Measurements from ENCODE around the gene ARHGAP30.

ARHGAP30 gene

DNA sequence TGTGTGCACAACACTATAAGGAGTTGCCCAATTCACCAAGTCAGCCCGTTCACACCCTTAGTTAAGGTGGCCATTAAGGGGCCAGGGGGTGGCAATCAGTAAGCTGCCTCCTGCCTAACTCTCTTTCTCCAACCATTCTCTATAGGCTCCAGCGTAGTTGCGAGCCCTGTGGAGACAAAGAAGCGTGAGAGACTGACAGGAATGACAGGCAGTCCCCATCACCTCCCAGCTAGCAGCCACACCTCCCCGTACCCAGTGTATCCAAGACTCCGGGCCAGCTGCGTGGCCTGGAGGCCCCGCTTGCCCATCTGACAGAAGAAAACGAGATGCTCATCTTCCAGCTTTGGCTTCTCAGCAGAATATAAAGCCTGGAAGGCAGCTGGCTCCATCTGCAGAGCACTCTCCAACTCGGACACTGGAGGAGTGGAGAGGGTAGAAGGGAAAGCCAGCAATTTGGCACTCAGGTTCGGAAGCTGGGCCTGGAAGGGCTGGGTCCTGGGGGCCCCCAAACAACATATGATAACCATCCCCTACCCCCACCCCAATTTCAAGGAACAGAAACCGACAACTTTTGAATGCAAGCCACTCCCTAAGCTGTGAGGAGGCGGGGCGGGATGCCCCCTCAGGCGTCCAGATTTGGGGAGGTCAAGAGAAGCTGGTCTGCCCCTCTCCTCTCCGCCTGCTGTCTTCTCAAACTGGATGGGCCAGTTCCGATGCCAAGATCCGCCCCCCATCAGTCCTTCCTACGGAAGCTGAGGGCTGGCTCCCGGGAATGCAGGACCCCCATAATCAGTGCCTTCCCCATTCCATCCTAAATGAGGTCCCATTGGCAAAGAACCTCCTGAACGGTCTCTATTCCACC lies 31.8 kb downstream of the ARHGAP30 start:
- peak overlapping the region; percentile 69 for H3K4me3 ChIP-seq (ENCODE audit: low read length, poor library complexity, severe bottlenecking)
- H3K36me3 ChIP-seq (ENCODE audit: insufficient read depth, low read length): peaks cover 31% of the 10 kb centered on the region; the same call in 1 of the 2 replicates
- H3K9me3 ChIP-seq (ENCODE audit: insufficient read depth, low read depth, low read length): no peaks in the 10 kb centered on the region
- H3K9ac ChIP-seq (ENCODE audit: low read depth, low read length, poor library complexity, severe bottlenecking): peak overlapping the region; percentile 58
- H3F3A ChIP-seq (ENCODE audit: low read depth): no peaks in the 10 kb centered on the region
- H3K79me2 ChIP-seq (ENCODE audit: insufficient read depth, low read length): peaks cover 18% of the 10 kb centered on the region; the same call in 1 of the 2 replicates
- H4K20me1 ChIP-seq (ENCODE audit: insufficient read depth, low read length, poor library complexity, severe bottlenecking): no peaks in the 10 kb centered on the region
- peaks cover 9% of the 10 kb centered on the region for H3K4me1 ChIP-seq (ENCODE audit: insufficient read depth, low read length, poor library complexity, severe bottlenecking)
- H3K9me2 ChIP-seq (replicated peaks; ENCODE audit: low read depth, low read length): no peaks in the 10 kb centered on the region
- no peak for TF ChIP-seq EZH2phosphoT487 (IDR thresholded peaks at IDR 0.05; ENCODE audit: borderline replicate concordance)
- TF ChIP-seq, protein P1, sequence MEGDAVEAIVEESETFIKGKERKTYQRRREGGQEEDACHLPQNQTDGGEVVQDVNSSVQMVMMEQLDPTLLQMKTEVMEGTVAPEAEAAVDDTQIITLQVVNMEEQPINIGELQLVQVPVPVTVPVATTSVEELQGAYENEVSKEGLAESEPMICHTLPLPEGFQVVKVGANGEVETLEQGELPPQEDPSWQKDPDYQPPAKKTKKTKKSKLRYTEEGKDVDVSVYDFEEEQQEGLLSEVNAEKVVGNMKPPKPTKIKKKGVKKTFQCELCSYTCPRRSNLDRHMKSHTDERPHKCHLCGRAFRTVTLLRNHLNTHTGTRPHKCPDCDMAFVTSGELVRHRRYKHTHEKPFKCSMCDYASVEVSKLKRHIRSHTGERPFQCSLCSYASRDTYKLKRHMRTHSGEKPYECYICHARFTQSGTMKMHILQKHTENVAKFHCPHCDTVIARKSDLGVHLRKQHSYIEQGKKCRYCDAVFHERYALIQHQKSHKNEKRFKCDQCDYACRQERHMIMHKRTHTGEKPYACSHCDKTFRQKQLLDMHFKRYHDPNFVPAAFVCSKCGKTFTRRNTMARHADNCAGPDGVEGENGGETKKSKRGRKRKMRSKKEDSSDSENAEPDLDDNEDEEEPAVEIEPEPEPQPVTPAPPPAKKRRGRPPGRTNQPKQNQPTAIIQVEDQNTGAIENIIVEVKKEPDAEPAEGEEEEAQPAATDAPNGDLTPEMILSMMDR (conservative IDR thresholded peaks at IDR 0.05; ENCODE audit: low read length): no peak
- peak overlapping the region; percentile 69 for H3K4me2 ChIP-seq (ENCODE audit: low read depth, low read length, poor library complexity, severe bottlenecking)
- H3K27me3 ChIP-seq (ENCODE audit: insufficient read depth, low read length, poor library complexity, severe bottlenecking): no peaks in the 10 kb centered on the region
- no peak overlapping the region for H2AFZ ChIP-seq (ENCODE audit: low read length)

DNA sequence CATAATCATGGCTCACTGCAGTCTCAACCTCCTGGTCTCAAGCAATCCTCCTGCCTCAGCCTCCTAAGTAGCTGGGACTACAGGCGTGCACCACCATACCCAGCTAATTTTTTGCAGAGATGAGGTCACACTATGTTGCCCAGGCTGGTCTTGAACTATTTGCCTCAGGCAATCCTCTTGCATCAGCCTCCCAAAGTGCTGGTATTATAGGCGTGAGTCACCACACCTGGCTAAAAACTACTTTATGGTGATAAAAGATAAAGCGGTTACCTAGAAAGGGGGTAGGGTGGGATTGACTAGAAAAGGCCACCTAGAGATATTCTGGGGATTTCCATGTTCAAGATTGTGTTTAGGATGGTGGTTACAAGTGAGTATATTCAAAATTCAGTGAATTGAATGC lies 35.9 kb downstream of the ARHGAP30 start:
- Histone ChIP-seq H3K27me3 (ENCODE audit: insufficient read depth, low read length, poor library complexity, severe bottlenecking) (no peaks in the 10 kb centered on the region), H3K4me3 (ENCODE audit: low read length, poor library complexity, severe bottlenecking) (no peak overlapping the region), H3K9me2 (replicated peaks; ENCODE audit: low read depth, low read length) (no peaks in the 10 kb centered on the region), H3K9ac (ENCODE audit: low read depth, low read length, poor library complexity, severe bottlenecking) (no peak overlapping the region), H3K79me2 (ENCODE audit: insufficient read depth, low read length) (0 out of 2 replicates have a peak, but pooled peaks cover 4% of the 10 kb centered on the region), H3K9me3 (ENCODE audit: insufficient read depth, low read depth, low read length) (no peaks in the 10 kb centered on the region), H3F3A (ENCODE audit: low read depth) (no peaks in the 10 kb centered on the region), H4K20me1 (ENCODE audit: insufficient read depth, low read length, poor library complexity, severe bottlenecking) (no peaks in the 10 kb centered on the region), H3K36me3 (ENCODE audit: insufficient read depth, low read length) (no peaks in the 10 kb centered on the region), H3K4me2 (ENCODE audit: low read depth, low read length, poor library complexity, severe bottlenecking) (no peak overlapping the region), H3K4me1 (ENCODE audit: insufficient read depth, low read length, poor library complexity, severe bottlenecking) (no peaks in the 10 kb centered on the region), H2AFZ (ENCODE audit: low read length) (no peak overlapping the region)
- no peak for TF ChIP-seq EZH2phosphoT487 (IDR thresholded peaks at IDR 0.05; ENCODE audit: borderline replicate concordance)
- TF ChIP-seq, protein P1 (conservative IDR thresholded peaks at IDR 0.05; ENCODE audit: low read length): no peak

DNA sequence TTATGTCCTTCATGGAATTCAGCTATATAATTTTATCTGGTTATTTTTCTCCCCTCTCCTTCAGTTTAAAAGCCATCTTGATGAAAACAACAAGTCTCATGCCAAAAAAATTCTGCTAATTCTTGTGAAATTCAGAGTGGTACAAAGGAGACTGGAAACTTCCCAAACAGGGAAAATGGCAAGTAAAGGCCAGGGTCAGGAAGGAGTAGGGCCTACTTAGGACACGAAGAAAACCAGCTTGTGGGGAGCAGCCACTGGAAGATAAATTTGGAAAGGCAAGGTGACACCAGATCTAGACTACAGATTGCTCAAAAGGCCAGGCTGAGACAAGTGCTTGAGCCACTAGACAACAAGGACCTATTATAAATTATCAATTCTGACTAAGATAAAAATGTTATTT lies 37.3 kb downstream of the ARHGAP30 start:
- no peaks in the 10 kb centered on the region for H3K36me3 ChIP-seq (ENCODE audit: insufficient read depth, low read length)

More for the DNA sequence above, 37.3 kb downstream of the ARHGAP30 start:
- TF ChIP-seq, protein P1 (conservative IDR thresholded peaks at IDR 0.05; ENCODE audit: low read length): no peak
- no peak for TF ChIP-seq EZH2phosphoT487 (IDR thresholded peaks at IDR 0.05; ENCODE audit: borderline replicate concordance)
- H3K79me2 ChIP-seq (ENCODE audit: insufficient read depth, low read length): no peaks in the 10 kb centered on the region
- no peaks in the 10 kb centered on the region for H3K9me2 ChIP-seq (replicated peaks; ENCODE audit: low read depth, low read length)
- H3K4me2 ChIP-seq (ENCODE audit: low read depth, low read length, poor library complexity, severe bottlenecking): no peak overlapping the region
- no peak overlapping the region for H3K4me3 ChIP-seq (ENCODE audit: low read length, poor library complexity, severe bottlenecking)
- no peaks in the 10 kb centered on the region for H3K4me1 ChIP-seq (ENCODE audit: insufficient read depth, low read length, poor library complexity, severe bottlenecking)
- no peaks in the 10 kb centered on the region for H3K9me3 ChIP-seq (ENCODE audit: insufficient read depth, low read depth, low read length)
- H4K20me1 ChIP-seq (ENCODE audit: insufficient read depth, low read length, poor library complexity, severe bottlenecking): no peaks in the 10 kb centered on the region
- H2AFZ ChIP-seq (ENCODE audit: low read length): no peak overlapping the region
- no peaks in the 10 kb centered on the region for H3F3A ChIP-seq (ENCODE audit: low read depth)
- no peaks in the 10 kb centered on the region for H3K27me3 ChIP-seq (ENCODE audit: insufficient read depth, low read length, poor library complexity, severe bottlenecking)
- H3K9ac ChIP-seq (ENCODE audit: low read depth, low read length, poor library complexity, severe bottlenecking): no peak overlapping the region

Measured in Loucy (cell line).